GM18517 (cell line): ENCODE data around the gene MON1A.
"Not testable (repeated sequence)": the region's sequence is repeated elsewhere in the genome, so short reads cannot be mapped to it uniquely, and the experiment has no call there.

ENCODE experiments used
- ATAC-seq: cut with Tn5 transposase; IDR thresholded peaks from one replicate; pipeline ENCODE4 v1.9.1; 2021; ENCODE audit warnings: mild to moderate bottlenecking, moderate library complexity; ENCODE audit not compliant: unreplicated experiment

MON1A gene

GRCh38 chr3:49929291-49930167 is at the start of gene MON1A:
Gene MON1A (minus strand): TSS chr3:49929811. CDS start chr3:49913346, 16,465 bp downstream.
- ATAC-seq = peak; percentile 82

DNA sequence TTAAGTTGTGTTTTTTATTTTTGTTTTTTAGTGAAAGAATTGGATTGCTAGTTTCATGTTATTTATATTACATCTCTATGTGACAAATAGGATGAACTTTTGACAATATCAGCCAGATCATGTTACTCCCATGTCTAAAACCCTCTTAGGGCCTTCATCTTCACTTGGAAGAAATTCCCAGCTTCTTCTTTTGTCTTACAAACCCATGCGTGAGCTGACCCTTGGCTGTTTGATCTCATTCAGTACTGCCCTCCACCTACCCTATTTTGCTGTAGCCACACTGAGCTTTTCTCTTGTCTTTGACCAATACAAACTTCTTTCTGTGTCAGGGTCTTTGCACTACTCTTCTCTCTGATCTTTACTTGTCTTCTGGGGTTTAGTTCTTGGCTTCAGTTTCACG is 47.3 kb upstream of the MON1A start:
- ATAC-seq = no peak

DNA sequence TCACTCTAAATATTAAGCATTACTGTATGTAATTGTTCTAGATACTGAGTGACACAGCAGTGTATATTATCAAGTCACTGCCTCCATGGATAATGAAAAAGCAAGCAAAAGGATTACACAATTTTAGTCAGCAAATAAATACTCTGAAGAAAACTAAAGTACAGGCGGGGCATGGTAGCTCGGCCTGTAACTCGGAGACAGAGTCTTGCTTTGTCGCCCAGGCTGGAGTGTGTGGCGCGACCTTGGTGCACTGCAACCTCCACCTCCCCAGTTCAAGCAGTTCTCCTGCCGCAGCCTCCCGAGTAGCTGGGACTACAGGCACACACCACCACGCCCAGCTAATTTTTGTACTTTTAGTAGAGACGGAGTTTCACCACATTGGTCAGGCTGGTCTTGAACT is 43.0 kb upstream of the MON1A start:
- no peak for ATAC-seq

GRCh38 chr3:49968346-49968745 is 38.7 kb upstream of the MON1A start:
- no peak for ATAC-seq

- ATAC-seq = no peak
Observed at GRCh38 chr3:49967291-49967690, 37.7 kb upstream of the MON1A start.

GRCh38 chr3:49966233-49966942 is 36.8 kb upstream of the MON1A start:
- no peak for ATAC-seq

GRCh38 chr3:49955636-49956035 is 26.0 kb upstream of the MON1A start:
- no peak for ATAC-seq

GRCh38 chr3:49952924-49953323 is 23.3 kb upstream of the MON1A start:
- ATAC-seq = no peak

DNA sequence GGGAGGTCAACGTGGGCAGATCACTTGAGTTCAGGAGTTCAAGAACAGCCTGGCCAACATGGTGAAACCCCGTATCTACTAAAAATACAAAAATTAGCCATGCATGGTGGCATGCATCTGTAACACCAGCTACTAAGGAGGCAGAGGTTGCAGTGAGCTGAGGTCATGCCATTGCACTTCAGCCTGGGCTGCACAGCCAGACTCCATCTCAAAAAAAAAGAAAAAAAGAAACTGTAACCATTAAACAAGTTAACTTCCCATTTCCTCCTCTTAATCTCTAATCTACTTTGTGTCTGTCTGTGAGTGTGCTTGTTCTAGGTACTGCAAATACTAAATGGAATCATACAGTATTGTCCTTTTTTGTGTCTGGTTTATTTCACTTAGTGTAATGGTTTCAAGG is 13.0 kb upstream of the MON1A start:
- ATAC-seq = no peak

GRCh38 chr3:49940667-49941249 is 11.1 kb upstream of the MON1A start:
- no peak for ATAC-seq

- ATAC-seq = peak; percentile 80
Observed at GRCh38 chr3:49939858-49940666, 10.5 kb upstream of the MON1A start, which contains the start of gene RBM6. Gene RBM6 (plus strand): TSS chr3:49940150. CDS start chr3:49962642, 22,492 bp downstream.

GRCh38 chr3:49937090-49937489 is 7.5 kb upstream of the MON1A start:
- no peak for ATAC-seq

- ATAC-seq = not testable (repeated sequence)
Observed at GRCh38 chr3:49932281-49932680, 2.7 kb upstream of the MON1A start.

DNA sequence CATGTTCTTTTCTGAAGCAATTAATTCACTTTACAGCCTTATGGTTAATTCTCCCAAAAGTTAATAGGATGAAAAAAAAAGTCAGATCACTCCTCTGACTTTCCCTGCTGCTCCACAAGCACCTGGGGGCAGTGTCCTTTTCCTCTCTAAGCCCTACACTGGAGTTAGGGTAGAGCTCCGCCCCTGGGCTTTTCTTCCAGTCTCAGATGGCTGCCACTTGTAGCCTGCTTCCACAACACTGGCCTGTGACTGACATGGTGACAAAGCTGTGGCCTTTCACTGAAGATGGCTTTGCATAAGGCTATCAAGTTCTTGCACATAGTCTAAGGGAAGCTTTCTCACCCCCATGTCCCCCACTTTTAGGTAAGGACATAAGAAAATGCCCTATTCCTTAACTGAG is 1.3 kb upstream of the MON1A start:
- no peak for ATAC-seq

DNA sequence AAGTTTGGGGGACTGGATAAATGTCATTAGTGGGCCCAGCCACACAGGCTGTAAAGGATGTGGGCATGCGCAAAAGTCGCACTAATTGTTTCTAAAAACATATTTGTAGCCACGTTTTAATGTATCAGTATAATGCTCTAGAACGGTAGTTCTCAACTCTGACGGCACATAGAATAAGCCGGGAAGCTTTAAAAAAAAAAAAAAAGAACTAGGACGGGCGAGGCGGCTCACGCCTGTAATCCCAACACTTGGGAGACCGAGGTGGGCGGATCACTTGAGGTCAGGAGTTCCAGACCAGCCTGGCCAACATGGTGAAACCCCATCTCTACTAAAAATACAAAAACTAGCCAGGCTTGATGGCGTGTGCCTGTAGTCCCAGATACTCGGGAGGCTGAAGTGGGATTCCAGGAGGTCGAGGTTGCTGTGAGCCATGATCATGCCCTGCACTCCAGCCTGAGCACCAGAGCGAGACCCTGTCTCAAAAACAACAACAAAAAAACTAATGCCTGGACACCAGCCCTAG is 618 bp upstream of the MON1A start:
- no peak for ATAC-seq

DNA sequence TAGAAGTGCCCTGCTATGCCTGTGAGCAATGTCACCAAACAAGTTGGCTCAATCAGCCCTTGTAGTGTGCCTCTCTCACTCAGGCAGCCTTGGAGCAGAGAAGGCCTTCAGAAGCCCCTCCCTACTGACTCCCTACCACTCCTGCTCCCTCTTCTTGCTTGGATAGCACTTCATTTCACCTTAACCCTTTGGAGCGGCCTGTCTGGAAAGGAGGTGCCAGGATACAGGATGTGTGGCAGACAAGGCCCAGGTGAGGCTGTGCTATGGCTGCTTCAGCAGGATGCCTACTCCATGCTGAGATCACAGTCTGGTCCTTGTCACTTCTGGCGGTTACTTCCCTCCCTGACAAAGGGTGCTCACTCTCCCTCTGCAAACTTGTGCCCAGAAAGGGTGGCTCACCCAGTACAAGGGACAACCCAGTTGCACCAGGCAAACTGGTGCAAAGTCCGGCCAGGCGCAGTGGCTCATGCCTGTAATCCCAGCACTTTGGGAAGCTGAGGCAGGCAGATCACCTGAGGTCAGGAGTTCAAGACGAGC is 1.1 kb downstream of the MON1A start:
- ATAC-seq = no peak

DNA sequence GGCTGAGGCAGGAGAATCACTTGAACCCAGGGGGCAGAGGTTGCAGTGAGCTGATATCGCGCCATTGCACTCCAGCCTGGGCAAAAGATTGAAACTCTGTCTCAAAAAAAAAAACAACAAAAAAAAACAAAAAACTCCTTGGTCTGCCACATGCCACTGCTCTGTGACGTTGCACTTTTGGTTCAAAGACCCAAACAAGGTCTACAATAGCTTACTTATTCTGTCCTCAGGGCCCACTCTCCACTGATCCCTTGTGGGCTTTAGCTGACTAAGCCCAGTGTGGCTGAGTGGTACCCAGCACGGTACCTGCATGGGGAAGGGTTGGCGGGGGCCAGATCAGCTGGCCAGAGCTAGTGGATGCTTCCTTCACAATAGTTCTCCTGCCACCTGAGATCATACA is 1.8 kb downstream of the MON1A start:
- no peak for ATAC-seq

DNA sequence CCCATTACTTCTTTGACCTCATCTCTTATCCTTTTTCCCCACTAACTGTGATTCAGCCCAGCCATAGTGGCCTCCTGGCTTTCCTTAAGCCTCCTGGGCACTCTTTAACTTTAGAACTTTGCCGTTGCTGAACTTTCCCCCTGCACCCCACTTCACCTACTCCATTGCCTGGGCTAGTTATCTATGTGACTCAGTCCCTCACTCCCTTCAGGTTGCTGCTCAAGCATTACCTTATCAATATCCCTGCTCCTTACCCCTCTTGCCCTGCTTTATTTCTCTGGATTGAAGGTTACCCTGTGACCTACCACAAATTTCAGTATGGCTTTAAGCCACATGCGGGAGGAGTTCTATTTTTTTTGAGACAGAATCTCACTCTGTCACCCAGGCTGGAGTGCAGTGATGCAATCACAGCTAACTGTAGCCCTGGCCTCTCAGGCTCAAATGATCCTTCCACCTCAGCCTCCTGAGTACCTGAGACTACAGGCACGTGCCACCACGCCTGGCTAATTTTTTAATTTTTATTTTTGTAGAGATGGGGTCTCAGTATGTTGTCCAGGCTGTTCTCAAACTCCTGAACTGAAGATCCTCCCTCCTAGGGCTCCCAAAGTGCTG is 3.4 kb downstream of the MON1A start:
- ATAC-seq = no peak

DNA sequence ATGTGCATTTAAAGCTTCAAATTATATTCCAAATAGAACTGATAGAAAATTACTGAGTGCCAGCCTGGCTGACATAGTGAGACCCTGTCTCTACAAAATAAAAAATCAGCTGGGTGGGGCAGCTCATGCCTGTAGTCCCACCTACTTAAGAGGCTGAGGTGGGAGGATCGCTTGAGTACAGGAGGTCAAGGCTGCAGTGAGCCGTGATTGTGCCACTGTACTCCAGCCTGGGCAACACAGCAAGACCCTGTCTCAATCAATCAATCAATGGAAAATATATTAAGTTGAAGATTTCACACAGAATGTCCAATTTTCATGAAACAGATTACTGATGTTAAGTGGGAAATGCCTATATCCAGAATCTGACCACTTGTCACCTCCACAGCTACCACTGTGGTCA is 4.1 kb downstream of the MON1A start:
- no peak for ATAC-seq

GRCh38 chr3:49924683-49925082 is 4.9 kb downstream of the MON1A start:
- no peak for ATAC-seq
